ENCODE measurements around the gene B4GALNT4.
"Not testable (repeated sequence)": the region's sequence is repeated elsewhere in the genome, so short reads cannot be mapped to it uniquely, and the experiment has no call there.

The B4GALNT4 gene

DNA sequence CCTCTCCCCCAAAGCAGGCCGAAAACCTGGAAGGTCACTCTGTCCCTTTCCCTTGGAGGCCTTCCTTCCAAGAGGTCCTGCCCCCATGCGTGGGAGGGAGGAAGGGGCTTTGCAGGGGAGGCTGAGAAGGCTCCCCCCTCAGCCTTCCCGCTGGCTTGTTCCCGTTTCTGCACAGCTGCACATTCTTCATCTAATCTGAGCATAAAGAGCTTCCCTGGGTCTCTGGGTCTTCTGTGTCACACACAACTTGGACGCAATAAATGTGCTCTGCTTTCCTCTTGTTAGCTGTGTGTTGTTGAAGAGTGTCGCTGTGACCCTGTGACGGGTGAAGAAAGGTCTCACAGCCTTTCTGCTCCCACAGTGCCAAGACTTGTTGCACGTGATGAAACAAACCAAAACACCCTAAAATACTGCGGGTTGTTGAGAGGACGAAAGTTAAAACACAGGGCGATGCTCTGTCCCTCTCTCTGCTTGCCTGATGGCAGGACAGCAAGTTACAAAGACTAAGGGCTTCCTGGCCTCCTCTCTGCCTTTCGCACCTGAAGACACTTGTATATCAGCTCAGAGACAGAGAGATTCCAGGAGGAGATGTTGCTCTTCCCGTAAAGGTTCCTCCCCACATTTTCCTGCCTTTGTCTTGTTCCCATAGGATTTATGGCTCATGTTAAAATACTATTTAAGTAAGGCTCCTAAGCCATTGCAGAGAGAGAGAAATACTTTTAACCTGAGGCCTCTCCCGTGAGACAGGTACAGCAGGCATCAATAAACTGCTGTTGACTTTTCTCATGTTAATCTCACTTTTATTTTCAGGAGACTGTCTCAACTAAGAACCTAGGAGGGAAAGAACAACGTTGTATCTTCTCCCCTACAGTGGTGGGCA lies 33.3 kb upstream of the B4GALNT4 start:
- H3K27ac ChIP-seq, result no peak overlapping the region
- no peak for DNase-seq (ENCODE audit: low read depth, low spot score)

DNA sequence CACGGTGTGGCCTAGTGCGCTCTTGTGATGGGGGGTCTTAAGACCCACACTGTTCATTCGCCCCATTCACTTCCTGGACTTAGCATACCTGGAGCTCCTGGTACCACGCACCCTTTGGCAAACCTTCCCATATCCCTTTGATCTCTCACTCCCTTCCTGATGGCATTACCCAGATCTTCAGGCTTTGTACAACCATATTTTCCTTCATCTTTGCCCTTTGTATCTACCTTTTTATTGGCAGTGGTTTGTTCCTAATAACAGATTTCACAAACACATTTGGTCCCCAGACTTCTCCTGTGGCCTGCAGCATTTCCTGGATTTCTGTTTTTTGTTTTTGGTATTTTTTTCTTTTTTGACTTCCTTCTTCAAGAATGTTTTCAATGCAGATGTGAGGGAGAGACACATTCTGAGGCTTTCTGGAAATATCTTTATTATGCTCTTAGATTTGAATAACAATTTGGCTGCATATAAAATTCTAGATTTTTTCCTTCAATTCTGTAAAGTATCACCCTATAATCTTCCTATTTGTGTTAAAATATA lies 32.6 kb upstream of the B4GALNT4 start:
- H3K27ac ChIP-seq, result no peak overlapping the region
- no peak for DNase-seq (ENCODE audit: low read depth, low spot score)

GRCh38 chr11:337711-338110 lies 31.6 kb upstream of the B4GALNT4 start:
- H3K27ac ChIP-seq, result no peak overlapping the region
- no peak for DNase-seq (ENCODE audit: low read depth, low spot score)

GRCh38 chr11:339963-340362 lies 29.3 kb upstream of the B4GALNT4 start:
- no peak for DNase-seq (ENCODE audit: low read depth, low spot score)
- H3K27ac ChIP-seq, result no peak overlapping the region

DNA sequence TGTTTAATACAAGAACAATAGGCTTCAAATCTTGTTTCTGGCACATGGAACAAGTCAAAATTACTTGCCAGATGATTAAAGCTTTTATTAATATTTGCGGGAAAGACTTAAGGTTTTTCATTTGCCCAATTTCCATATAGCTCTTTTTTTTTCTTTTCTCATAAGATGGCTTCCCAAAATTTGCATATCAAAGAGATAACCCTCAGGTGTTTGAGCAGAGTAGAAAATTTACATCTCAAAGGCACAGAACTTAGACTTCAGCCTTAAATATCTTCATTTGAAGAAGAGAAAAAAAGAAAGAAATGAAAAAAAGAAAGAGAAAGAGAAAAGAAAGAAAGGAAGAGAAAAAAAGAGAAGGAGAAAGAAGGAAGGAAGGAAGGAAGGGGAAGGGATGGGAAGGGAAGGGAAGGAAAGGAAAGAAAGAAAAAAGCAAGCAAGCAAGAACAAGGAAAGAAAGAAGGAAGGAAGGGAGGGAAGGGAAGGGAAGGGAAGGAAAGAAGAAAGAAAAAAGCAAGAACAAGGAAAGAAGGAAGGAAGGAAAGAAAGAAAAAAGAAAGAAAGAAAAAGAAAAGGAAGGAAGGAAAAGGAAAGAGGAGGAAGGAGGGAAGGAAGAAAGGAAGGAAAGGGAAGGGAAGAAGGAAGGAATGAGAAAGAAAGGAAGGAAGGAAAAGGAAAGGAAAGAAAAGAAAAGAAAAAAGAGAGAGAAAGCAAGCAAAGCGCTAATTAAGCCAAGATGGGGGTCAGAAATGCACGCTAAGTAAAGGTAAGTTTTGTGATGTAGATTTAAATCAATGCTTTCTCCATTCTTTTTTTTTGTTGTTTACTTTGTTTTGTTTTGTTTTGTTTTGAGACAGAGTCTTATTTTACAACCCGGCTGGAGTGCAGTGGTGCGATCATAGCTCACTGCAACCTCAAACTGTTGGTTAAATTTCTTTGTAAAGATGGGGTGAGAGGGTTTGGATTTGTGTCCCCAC lies 28.5 kb upstream of the B4GALNT4 start:
- H3K27ac ChIP-seq, result no peak overlapping the region

DNA sequence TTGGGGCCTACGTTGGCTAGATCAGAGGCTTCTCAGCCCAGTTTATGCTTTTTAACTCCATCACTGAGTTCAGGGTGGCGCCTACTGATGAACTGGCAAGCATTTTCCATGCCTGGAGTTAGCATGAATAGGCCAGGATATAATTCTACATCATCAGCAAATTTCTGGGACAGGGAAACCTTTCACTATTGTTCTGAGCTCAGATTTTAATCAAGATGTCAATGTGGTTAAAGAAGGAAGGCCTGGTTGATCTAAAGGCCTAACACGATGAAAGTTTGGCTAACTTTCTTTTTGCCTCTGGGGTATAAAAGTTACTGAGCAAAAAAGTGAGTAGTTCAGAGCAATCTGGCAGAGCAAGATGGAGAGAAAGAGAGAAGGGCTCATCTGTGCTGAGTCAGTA lies 27.0 kb upstream of the B4GALNT4 start:
- DNase-seq (ENCODE audit: low read depth, low spot score), result no peak
- H3K27ac ChIP-seq, result no peak overlapping the region

More for the DNA sequence above, 28.5 kb upstream of the B4GALNT4 start:
- no peak for DNase-seq (ENCODE audit: low read depth, low spot score)

DNA sequence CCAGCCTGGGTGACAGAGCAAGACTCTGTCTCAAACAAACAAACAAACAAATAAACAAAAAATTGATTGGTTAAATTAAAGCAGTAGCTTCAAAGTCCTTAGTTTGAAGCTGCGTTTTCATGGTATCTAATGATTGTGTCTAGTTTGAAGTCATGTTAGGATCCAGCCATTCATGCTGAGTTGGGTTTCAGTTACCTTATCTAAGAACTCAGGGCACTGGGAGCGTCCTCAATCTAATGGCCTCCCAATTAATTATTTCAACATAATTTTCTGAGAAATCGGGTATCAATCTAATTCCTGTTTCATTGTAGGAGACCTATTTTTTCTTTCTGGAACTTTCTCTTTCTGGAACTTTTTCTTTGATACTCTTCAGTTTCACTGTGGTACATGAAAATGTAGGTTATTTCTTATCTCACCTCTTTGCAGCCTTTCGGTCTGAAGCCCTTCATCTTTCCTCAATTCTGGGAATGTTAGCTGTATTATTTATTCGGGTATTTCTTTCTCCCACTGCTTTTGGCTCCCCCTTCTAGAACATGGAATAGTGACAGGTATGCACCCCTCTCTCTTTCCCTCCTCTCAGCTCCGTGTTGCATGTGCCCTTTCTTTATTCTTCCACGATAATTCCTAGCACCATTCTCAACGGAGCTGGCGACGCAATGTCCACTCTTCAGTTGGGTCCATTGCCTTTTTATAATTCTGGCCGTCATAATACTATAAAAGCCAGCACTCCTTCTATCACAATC lies 24.3 kb upstream of the B4GALNT4 start:
- DNase-seq (ENCODE audit: low read depth, low spot score), result no peak
- no peak overlapping the region for H3K27ac ChIP-seq

- no peak for DNase-seq (ENCODE audit: low read depth, low spot score)
- no peak overlapping the region for H3K27ac ChIP-seq
These were observed 22.8 kb upstream of the B4GALNT4 start for GRCh38 chr11:346529-346928.

GRCh38 chr11:349270-349954 lies 19.9 kb upstream of the B4GALNT4 start:
- not testable (repeated sequence) for H3K27ac ChIP-seq

GRCh38 chr11:350033-350722 lies 19.1 kb upstream of the B4GALNT4 start:
- not testable (repeated sequence) for DNase-seq (ENCODE audit: low read depth, low spot score); H3K27ac ChIP-seq

More at GRCh38 chr11:349270-349954, 19.9 kb upstream of the B4GALNT4 start:
- DNase-seq (ENCODE audit: low read depth, low spot score), result not testable (repeated sequence)

GRCh38 chr11:350723-351255 lies 18.5 kb upstream of the B4GALNT4 start:
- DNase-seq (ENCODE audit: low read depth, low spot score), result peak; percentile 49
- H3K27ac ChIP-seq, result no peak overlapping the region

DNA sequence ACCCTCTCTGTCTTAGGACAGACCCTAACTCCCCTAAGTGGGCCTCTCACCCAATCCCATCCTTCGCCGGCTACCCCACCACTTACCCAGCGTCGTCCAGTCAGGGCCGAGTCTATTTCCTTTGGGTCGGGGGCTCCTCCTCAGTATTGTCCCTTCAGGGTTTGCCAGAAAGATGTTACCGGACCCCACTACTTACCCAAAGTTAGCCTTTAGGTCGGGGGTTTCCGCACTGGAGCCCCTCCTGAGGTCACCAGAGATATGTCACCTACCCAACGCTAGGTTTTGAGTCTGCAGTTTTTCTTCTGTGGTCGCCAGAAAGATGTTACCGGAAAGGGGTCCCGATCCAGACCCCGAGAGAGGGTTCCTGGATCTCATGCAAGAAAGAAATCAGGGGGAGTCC lies 17.9 kb upstream of the B4GALNT4 start:
- no peak for DNase-seq (ENCODE audit: low read depth, low spot score)
- no peak overlapping the region for H3K27ac ChIP-seq

- DNase-seq (ENCODE audit: low read depth, low spot score), result no peak
- H3K27ac ChIP-seq, result no peak overlapping the region
These were observed 16.8 kb upstream of the B4GALNT4 start for GRCh38 chr11:352456-353031.

- DNase-seq (ENCODE audit: low read depth, low spot score), result no peak
- H3K27ac ChIP-seq, result no peak overlapping the region
These were observed 16.0 kb upstream of the B4GALNT4 start for GRCh38 chr11:353179-353873.

DNA sequence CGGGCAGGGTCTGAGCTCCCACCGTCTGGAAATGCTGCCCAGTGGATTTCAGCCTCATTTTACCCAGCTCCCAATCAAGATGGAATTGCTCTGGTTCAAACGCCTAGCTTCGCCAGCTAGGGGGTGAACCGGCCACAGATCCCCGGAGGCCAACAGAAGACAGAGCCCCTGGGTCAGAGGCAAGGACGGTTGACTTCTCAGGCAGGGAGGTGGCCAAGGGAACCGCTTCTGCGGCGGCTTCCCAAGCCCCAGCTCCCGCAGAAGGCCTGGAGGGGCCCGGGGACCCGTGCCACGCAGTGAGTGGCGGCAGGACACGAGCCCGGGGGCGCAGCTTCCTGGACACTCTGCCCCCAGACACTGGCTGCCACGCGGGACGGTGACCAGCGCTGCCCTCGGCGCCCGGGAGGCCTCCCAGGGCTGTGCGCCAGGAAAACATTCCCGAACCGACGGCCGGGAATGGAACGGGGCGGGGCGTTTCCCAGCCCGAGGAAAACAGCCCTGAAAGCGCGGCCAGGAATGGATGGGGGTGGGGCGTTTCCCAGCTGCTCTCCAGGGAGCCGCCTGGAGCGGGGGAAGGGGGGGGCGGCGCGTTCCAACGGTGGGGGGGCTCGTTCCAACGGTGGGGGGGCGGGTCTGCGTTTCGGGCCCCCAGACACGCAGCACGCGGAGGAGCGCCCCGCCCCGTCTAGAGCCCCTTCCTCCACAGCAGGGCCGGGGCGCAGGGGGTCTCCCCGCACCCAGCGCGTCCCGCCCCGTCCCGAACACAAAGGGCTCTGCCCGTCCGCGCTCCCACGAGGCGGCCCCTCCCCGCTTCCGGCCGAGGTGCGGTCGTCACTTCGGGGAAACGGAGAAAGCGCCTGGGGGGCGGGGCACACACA lies 13.5 kb upstream of the B4GALNT4 start:
- H3K27ac ChIP-seq, result peak overlapping the region; percentile 22
- peak; percentile 37 for DNase-seq (ENCODE audit: low read depth, low spot score)

GRCh38 chr11:356610-357009 lies 12.7 kb upstream of the B4GALNT4 start:
- no peak overlapping the region for H3K27ac ChIP-seq
- DNase-seq (ENCODE audit: low read depth, low spot score), result no peak

GRCh38 chr11:357582-357981 lies 11.7 kb upstream of the B4GALNT4 start:
- DNase-seq (ENCODE audit: low read depth, low spot score), result no peak
- no peak overlapping the region for H3K27ac ChIP-seq

Data from epithelial cell of prostate (primary cell).